ENCODE data around the gene SLC25A21. TPM values are rescaled to one million over a fixed set of nuclear protein-coding genes. Genes with fewer than 3 reads are reported as not detected.

The SLC25A21 gene
- total RNA-seq, 1 donor from 2014 or later, result 0.91 TPM

- Mint-ChIP-seq H3K4me3 (ENCODE audit: unreplicated experiment) (no peak overlapping the region), H3K27me3 (ENCODE audit: unreplicated experiment) (no peaks in the 10 kb centered on the region), H3K36me3 (ENCODE audit: unreplicated experiment) (no peaks in the 10 kb centered on the region), H3K4me1 (ENCODE audit: low read depth, unreplicated experiment) (no peaks in the 10 kb centered on the region), H3K9me3 (ENCODE audit: unreplicated experiment) (no peaks in the 10 kb centered on the region), H3K27ac (ENCODE audit: unreplicated experiment) (no peak overlapping the region)
- no peak for TF ChIP-seq CTCF (IDR thresholded peaks at IDR 0.05; ENCODE audit: partially characterized antibody, unreplicated experiment)
- DNase-seq, result no peak
These were observed 47.8 kb downstream of the SLC25A21 start for GRCh38 chr14:37124614-37125013.

- TF ChIP-seq CTCF (IDR thresholded peaks at IDR 0.05; ENCODE audit: partially characterized antibody, unreplicated experiment), result no peak
- no peaks in the 10 kb centered on the region for H3K36me3 Mint-ChIP-seq (ENCODE audit: unreplicated experiment)
- H3K4me1 Mint-ChIP-seq (ENCODE audit: low read depth, unreplicated experiment), result no peaks in the 10 kb centered on the region
- DNase-seq, result no peak
- H3K27me3 Mint-ChIP-seq (ENCODE audit: unreplicated experiment), result no peaks in the 10 kb centered on the region
- H3K27ac Mint-ChIP-seq (ENCODE audit: unreplicated experiment), result no peak overlapping the region
- H3K9me3 Mint-ChIP-seq (ENCODE audit: unreplicated experiment), result no peaks in the 10 kb centered on the region
- no peak overlapping the region for H3K4me3 Mint-ChIP-seq (ENCODE audit: unreplicated experiment)
These were observed 49.3 kb downstream of the SLC25A21 start for GRCh38 chr14:37122919-37123639.

GRCh38 chr14:37122288-37122687 is 50.1 kb downstream of the SLC25A21 start:
- H3K4me3 Mint-ChIP-seq (ENCODE audit: unreplicated experiment), result no peak overlapping the region
- no peaks in the 10 kb centered on the region for H3K27me3 Mint-ChIP-seq (ENCODE audit: unreplicated experiment)
- no peak overlapping the region for H3K27ac Mint-ChIP-seq (ENCODE audit: unreplicated experiment)
- no peaks in the 10 kb centered on the region for H3K4me1 Mint-ChIP-seq (ENCODE audit: low read depth, unreplicated experiment)
- DNase-seq, result no peak
- H3K36me3 Mint-ChIP-seq (ENCODE audit: unreplicated experiment), result no peaks in the 10 kb centered on the region
- H3K9me3 Mint-ChIP-seq (ENCODE audit: unreplicated experiment), result no peaks in the 10 kb centered on the region
- TF ChIP-seq CTCF (IDR thresholded peaks at IDR 0.05; ENCODE audit: partially characterized antibody, unreplicated experiment), result no peak

- Mint-ChIP-seq H3K27ac (ENCODE audit: unreplicated experiment) (no peak overlapping the region), H3K4me1 (ENCODE audit: low read depth, unreplicated experiment) (no peaks in the 10 kb centered on the region), H3K4me3 (ENCODE audit: unreplicated experiment) (no peak overlapping the region), H3K27me3 (ENCODE audit: unreplicated experiment) (no peaks in the 10 kb centered on the region), H3K36me3 (ENCODE audit: unreplicated experiment) (no peaks in the 10 kb centered on the region), H3K9me3 (ENCODE audit: unreplicated experiment) (no peaks in the 10 kb centered on the region)
- no peak for DNase-seq
- no peak for TF ChIP-seq CTCF (IDR thresholded peaks at IDR 0.05; ENCODE audit: partially characterized antibody, unreplicated experiment)
These were observed 53.6 kb downstream of the SLC25A21 start for GRCh38 chr14:37118673-37119366.
